Measurements from ENCODE around the gene USH2A.

DNA sequence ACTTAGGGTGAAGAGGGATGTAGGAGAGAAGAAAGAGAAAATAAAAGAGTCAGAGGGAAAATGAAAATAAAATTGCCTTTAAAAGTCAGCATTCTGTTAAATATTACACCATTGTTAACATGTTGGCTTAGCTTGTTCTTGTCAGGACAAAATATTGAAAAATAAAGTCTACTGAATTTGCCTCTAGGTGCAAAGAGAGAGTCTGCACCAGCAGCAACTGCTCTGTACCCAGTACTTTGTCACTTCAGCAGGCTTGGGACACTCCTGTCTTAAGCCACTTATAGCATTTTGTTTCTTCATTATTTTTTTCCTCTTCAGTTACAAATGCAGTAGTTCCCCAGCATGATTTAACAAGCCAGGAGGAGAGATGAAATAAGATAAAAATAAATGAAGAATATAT is 11.0 kb upstream of the USH2A start:
- TF ChIP-seq POLR2A (IDR thresholded peaks at IDR 0.05; ENCODE audit: low read length) (no peak), GATA1 (IDR thresholded peaks at IDR 0.05; ENCODE audit: low read depth, low read length) (no peak)
